ENCODE measurements around the gene CABP2. TPM values are rescaled to one million over a fixed set of nuclear protein-coding genes. Genes with fewer than 3 reads are reported as not detected.

The CABP2 gene
- total and polyA plus RNA-seq, 2 donors (not counting 1 experiment from before 2014, with no cell fraction given), result not detected

DNA sequence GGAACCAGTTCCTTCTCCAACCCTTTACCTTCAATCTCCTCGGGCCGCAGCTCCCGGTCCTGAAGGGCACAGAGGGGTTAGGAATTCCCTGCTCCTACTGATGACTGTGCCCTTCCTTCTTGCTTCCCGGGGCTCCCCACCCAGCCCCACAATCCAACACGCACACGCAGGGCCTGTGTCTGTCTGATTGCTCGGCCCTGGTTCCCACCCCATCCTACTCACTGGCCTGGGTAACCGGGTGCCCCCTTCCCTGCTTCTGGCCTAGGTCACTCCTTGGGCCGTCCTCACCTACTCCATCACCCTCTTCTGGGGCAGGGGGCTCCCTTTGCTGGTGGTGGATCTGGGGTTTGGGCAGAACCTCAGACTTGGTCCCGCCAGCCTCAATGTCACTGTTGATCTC is 1.3 kb downstream of the CABP2 start:
- no peak overlapping the region for H3K27ac ChIP-seq (ENCODE audit: insufficient read depth, low read length)
- no peaks in the 10 kb centered on the region for H3K36me3 ChIP-seq (ENCODE audit: control insufficient read depth, insufficient read depth, low read length)
- no peak overlapping the region for H3K9ac ChIP-seq (ENCODE audit: insufficient read depth, low read length)
- no peak overlapping the region for H2AFZ ChIP-seq (ENCODE audit: low read length)
- H3K9me3 ChIP-seq (ENCODE audit: control insufficient read depth, insufficient read depth, low read depth, low read length), result no peaks in the 10 kb centered on the region
- H3K4me1 ChIP-seq (ENCODE audit: control insufficient read depth, extremely low read depth, insufficient read depth, low read length), result no peaks in the 10 kb centered on the region
- no peak for TF ChIP-seq EZH2 (IDR thresholded peaks at IDR 0.05; ENCODE audit: low read length, missing control alignments)
- TF ChIP-seq CTCF (conservative IDR thresholded peaks at IDR 0.05 in 1 of 2, IDR thresholded peaks at IDR 0.05 in 1 of 2; ENCODE audit: low read depth in 1 of 2, low read length in 2 of 2), result no peak
- H4K20me1 ChIP-seq (ENCODE audit: control insufficient read depth, extremely low read depth, insufficient read depth, low read length), result no peaks in the 10 kb centered on the region
- DNase-seq (ENCODE audit: low read depth in 2 of 2), result no peak
- no peak overlapping the region for H3K4me3 ChIP-seq (replicated peaks in 1 of 4; ENCODE audit: control extremely low read depth in 1 of 4, insufficient read depth in 1 of 4, low read depth in 3 of 4, low read length in 4 of 4)
- H3K27me3 ChIP-seq (ENCODE audit: control insufficient read depth, insufficient read depth, low read length), result peaks cover 4% of the 10 kb centered on the region
- no peaks in the 10 kb centered on the region for H3K79me2 ChIP-seq (ENCODE audit: control insufficient read depth, insufficient read depth, low read length)
- H3K4me2 ChIP-seq (ENCODE audit: extremely low read depth, insufficient read depth, low read length), result no peak overlapping the region

- Histone ChIP-seq H3K9ac (ENCODE audit: insufficient read depth, low read length) (no peak overlapping the region), H3K36me3 (ENCODE audit: control insufficient read depth, insufficient read depth, low read length) (no peaks in the 10 kb centered on the region), H3K79me2 (ENCODE audit: control insufficient read depth, insufficient read depth, low read length) (no peaks in the 10 kb centered on the region), H3K4me1 (ENCODE audit: control insufficient read depth, extremely low read depth, insufficient read depth, low read length) (no peaks in the 10 kb centered on the region), H2AFZ (ENCODE audit: low read length) (no peak overlapping the region), H3K9me3 (ENCODE audit: control insufficient read depth, insufficient read depth, low read depth, low read length) (no peaks in the 10 kb centered on the region), H3K27ac (ENCODE audit: insufficient read depth, low read length) (no peak overlapping the region), H3K27me3 (ENCODE audit: control insufficient read depth, insufficient read depth, low read length) (peaks cover 5% of the 10 kb centered on the region), H4K20me1 (ENCODE audit: control insufficient read depth, extremely low read depth, insufficient read depth, low read length) (no peaks in the 10 kb centered on the region), H3K4me3 (replicated peaks in 1 of 4; ENCODE audit: control extremely low read depth in 1 of 4, insufficient read depth in 1 of 4, low read depth in 3 of 4, low read length in 4 of 4) (no peak overlapping the region), H3K4me2 (ENCODE audit: extremely low read depth, insufficient read depth, low read length) (no peak overlapping the region)
- DNase-seq (ENCODE audit: low read depth in 2 of 2), result no peak
- TF ChIP-seq EZH2 (IDR thresholded peaks at IDR 0.05; ENCODE audit: low read length, missing control alignments), result no peak
- no peak for TF ChIP-seq CTCF (conservative IDR thresholded peaks at IDR 0.05 in 1 of 2, IDR thresholded peaks at IDR 0.05 in 1 of 2; ENCODE audit: low read depth in 1 of 2, low read length in 2 of 2)
These were observed 2.1 kb downstream of the CABP2 start for GRCh38 chr11:67520856-67521824.

DNA sequence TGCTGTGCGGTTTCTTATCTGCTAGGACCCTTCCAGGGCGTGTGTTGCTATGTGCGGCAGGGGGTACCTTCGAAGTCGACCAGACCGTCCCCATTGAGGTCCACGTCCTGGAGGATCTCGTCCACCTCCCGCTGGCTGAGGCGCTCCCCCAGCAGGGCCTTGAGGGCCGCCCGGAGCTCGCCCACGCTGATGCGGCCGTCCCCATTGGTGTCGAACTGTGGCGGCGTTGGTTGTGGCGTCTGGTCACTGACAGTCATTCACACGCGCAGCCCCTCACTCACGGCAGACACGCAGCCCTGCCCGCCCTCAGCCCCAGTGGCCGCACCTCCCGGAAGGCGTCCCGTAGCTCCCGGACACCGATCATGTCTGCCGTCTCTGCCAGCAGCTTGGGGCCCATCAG is 3.5 kb downstream of the CABP2 start:
- H3K4me1 ChIP-seq (ENCODE audit: control insufficient read depth, extremely low read depth, insufficient read depth, low read length), result no peaks in the 10 kb centered on the region
- H3K36me3 ChIP-seq (ENCODE audit: control insufficient read depth, insufficient read depth, low read length), result no peaks in the 10 kb centered on the region
- no peaks in the 10 kb centered on the region for H3K79me2 ChIP-seq (ENCODE audit: control insufficient read depth, insufficient read depth, low read length)
- H3K4me2 ChIP-seq (ENCODE audit: extremely low read depth, insufficient read depth, low read length), result no peak overlapping the region
- no peaks in the 10 kb centered on the region for H3K9me3 ChIP-seq (ENCODE audit: control insufficient read depth, insufficient read depth, low read depth, low read length)
- H2AFZ ChIP-seq (ENCODE audit: low read length), result no peak overlapping the region
- H3K9ac ChIP-seq (ENCODE audit: insufficient read depth, low read length), result no peak overlapping the region
- H4K20me1 ChIP-seq (ENCODE audit: control insufficient read depth, extremely low read depth, insufficient read depth, low read length), result no peaks in the 10 kb centered on the region
- no peak overlapping the region for H3K27ac ChIP-seq (ENCODE audit: insufficient read depth, low read length)
- peaks cover 10% of the 10 kb centered on the region for H3K27me3 ChIP-seq (ENCODE audit: control insufficient read depth, insufficient read depth, low read length)
- DNase-seq (ENCODE audit: low read depth in 2 of 2), result no peak
- TF ChIP-seq CTCF (conservative IDR thresholded peaks at IDR 0.05 in 1 of 2, IDR thresholded peaks at IDR 0.05 in 1 of 2; ENCODE audit: low read depth in 1 of 2, low read length in 2 of 2) (no peak), EZH2 (IDR thresholded peaks at IDR 0.05; ENCODE audit: low read length, missing control alignments) (no peak)
- no peak overlapping the region for H3K4me3 ChIP-seq (replicated peaks in 1 of 4; ENCODE audit: control extremely low read depth in 1 of 4, insufficient read depth in 1 of 4, low read depth in 3 of 4, low read length in 4 of 4)

Measured in fibroblast of lung (primary cell).